ENCODE measurements around the gene VCL. TPM values are rescaled to one million over a fixed set of nuclear protein-coding genes. Genes with fewer than 3 reads are reported as not detected.

VCL gene
- total and polyA plus RNA-seq, 9 of the 15 experiments (the other 6 are each of a cell fraction or from before 2014, with no cell fraction given), result 29.8 to 186 (median 76.4) TPM

- peak; percentile 75; the same call in 1 of the 2 replicates for TF ChIP-seq ZBTB7A (IDR thresholded peaks at IDR 0.05; ENCODE audit: borderline replicate concordance, control insufficient read depth, low read depth, low read length)
- TF ChIP-seq ZNF717 (CRISPR knock-in tag; IDR thresholded peaks at IDR 0.05), result no peak
- peak; percentile 23; the same call in 1 of the 2 replicates for TF ChIP-seq POLR2AphosphoS5 (IDR thresholded peaks at IDR 0.05; ENCODE audit: control insufficient read depth, insufficient read depth, low read depth, low read length)
- TF ChIP-seq SAP30 (IDR thresholded peaks at IDR 0.05; ENCODE audit: borderline replicate concordance, insufficient read depth, low read depth, low read length, poor library complexity, severe bottlenecking), result peak; percentile 59
- TF ChIP-seq ZNF766 (CRISPR knock-in tag; conservative IDR thresholded peaks at IDR 0.05), result 0 out of 2 replicates have a peak, but pooled peaks have one; percentile 8
- no peak for TF ChIP-seq MYBL2 (IDR thresholded peaks at IDR 0.05; ENCODE audit: low read depth)
- no peak for TF ChIP-seq MYBL2 (CRISPR knock-in tag; IDR thresholded peaks at IDR 0.05; ENCODE audit: borderline replicate concordance)
- no peak for TF ChIP-seq TAF1 (IDR thresholded peaks at IDR 0.05; ENCODE audit: control insufficient read depth, extremely low read depth, insufficient read depth, low read length, severe bottlenecking)
- TF ChIP-seq NCOA2 (IDR thresholded peaks at IDR 0.05; ENCODE audit: partially characterized antibody in 2 of 2), result no peak
- TF ChIP-seq MAZ (CRISPR knock-in tag; conservative IDR thresholded peaks at IDR 0.05 in 1 of 2, IDR thresholded peaks at IDR 0.05 in 1 of 2), result peak in 1 of 2 experiments; percentile 5; a peak in 1 of 4 replicates
- TF ChIP-seq HNRNPUL1 (IDR thresholded peaks at IDR 0.05; ENCODE audit: low read length), result no peak
- 0 out of 2 replicates have a peak, but pooled peaks have one; percentile 37 for TF ChIP-seq CBFB (CRISPR knock-in tag; IDR thresholded peaks at IDR 0.05)
- no peak for TF ChIP-seq ZNF263 (CRISPR knock-in tag; IDR thresholded peaks at IDR 0.05; ENCODE audit: borderline replicate concordance)
- TF ChIP-seq GTF2F1 (IDR thresholded peaks at IDR 0.05; ENCODE audit: low read depth, low read length), result no peak
- TF ChIP-seq RUNX1 (IDR thresholded peaks at IDR 0.05; ENCODE audit: low read depth), result no peak
- no peak for TF ChIP-seq USF2 (CRISPR knock-in tag; IDR thresholded peaks at IDR 0.05)
- TF ChIP-seq ZNF12 (CRISPR knock-in tag; IDR thresholded peaks at IDR 0.05), result peak; percentile 73; the same call in 1 of the 2 replicates
- no peak for TF ChIP-seq ETS2 (tag; IDR thresholded peaks at IDR 0.05; ENCODE audit: borderline replicate concordance, poor library complexity, severe bottlenecking)
- no peak for TF ChIP-seq ZNF121 (CRISPR knock-in tag; conservative IDR thresholded peaks at IDR 0.05)
- peak; percentile 86 for TF ChIP-seq KAT7 (CRISPR knock-in tag; IDR thresholded peaks at IDR 0.05; ENCODE audit: borderline replicate concordance)
- TF ChIP-seq CTCF (IDR thresholded peaks at IDR 0.05 in 2 of 3, conservative IDR thresholded peaks at IDR 0.05 in 1 of 3; ENCODE audit: insufficient read depth in 2 of 3, low read depth in 1 of 3, low read length in 3 of 3), result peak; percentile 14 to 30 (median 22); a peak in 1 of 6 replicates
- TF ChIP-seq YY1 (IDR thresholded peaks at IDR 0.05; ENCODE audit: borderline replicate concordance in 1 of 3, control insufficient read depth in 1 of 3, extremely low read depth in 1 of 3, insufficient read depth in 3 of 3, insufficient read length in 1 of 3, insufficient replicate concordance in 2 of 3, low read depth in 1 of 3, low read length in 2 of 3), result no peak
- TF ChIP-seq FUS (optimal IDR thresholded peaks at IDR 0.05; ENCODE audit: low read depth, low read length), result no peak
Measured at GRCh38 chr10:73998929-73999691, 1.2 kb downstream of the VCL start (continued).

Data from K562 (cell line).